ENCODE results near the gene CCDC50.

DNA sequence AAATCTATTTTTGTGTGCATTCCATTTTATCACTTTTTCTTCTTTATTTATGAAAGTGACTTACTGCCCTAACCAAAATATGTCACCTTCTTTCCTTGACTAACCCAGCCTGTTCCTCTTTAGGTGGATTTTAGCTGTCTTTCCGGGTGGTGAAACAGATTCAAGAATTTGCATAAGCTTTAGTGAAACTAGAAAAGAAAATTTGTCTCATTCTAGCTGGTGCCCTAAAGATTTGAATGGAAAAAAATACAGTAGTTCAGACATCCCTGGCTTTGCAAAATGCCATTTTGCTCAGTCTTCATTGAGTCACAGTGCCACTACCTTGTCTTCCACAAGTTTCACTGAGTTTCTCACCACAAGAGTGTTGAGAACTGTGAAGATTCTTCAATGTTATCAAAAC lies 28.2 kb upstream of the CCDC50 start:
- TF ChIP-seq POLR2A (IDR thresholded peaks at IDR 0.05; ENCODE audit: low read length) (no peak), GATA1 (IDR thresholded peaks at IDR 0.05; ENCODE audit: low read depth, low read length) (no peak)
